Measurements from ENCODE around the gene DOCK3. TPM values are rescaled to one million over a fixed set of nuclear protein-coding genes. Genes with fewer than 3 reads are reported as not detected.
"Not testable (repeated sequence)": the region's sequence is repeated elsewhere in the genome, so short reads cannot be mapped to it uniquely, and the experiment has no call there.

Gene DOCK3
- total RNA-seq, 5 donors from 2014 or later (not counting 1 experiment from before 2014, with no cell fraction given): 2.0 to 3.2 (median 2.6) TPM

GRCh38 chr3:51176923-51177322, 502.2 kb downstream of the DOCK3 start:
- POLR2A ChIA-PET: no interaction called here

GRCh38 chr3:51186446-51186845, 511.7 kb downstream of the DOCK3 start:
- H3K9me3 ChIP-seq; H3K4me1 Mint-ChIP-seq; H3K36me3 ChIP-seq (ENCODE audit: control insufficient read depth in 2 of 2, extremely low read depth in 1 of 2, insufficient read depth in 1 of 2, low read length in 1 of 2); H3K4me3 Mint-ChIP-seq; ATAC-seq (replicated peaks in 1 of 4); POLR2A ChIA-PET; CTCF ChIA-PET; H3K27ac ChIP-seq (ENCODE audit: low read length); H3K27ac Mint-ChIP-seq; H3K36me3 Mint-ChIP-seq; H3K4me1 ChIP-seq (ENCODE audit: control insufficient read depth in 1 of 2, extremely low read depth in 1 of 2, insufficient read depth in 2 of 2, low read length in 2 of 2); H3K27me3 ChIP-seq (replicated peaks in 1 of 2; ENCODE audit: control insufficient read depth in 2 of 2, extremely low read depth in 1 of 2, insufficient read depth in 2 of 2, low read length in 1 of 2); H3K4me3 ChIP-seq (ENCODE audit: control insufficient read depth in 1 of 2, extremely low read depth in 1 of 2, low read length in 1 of 2); H3K27me3 Mint-ChIP-seq; DNase-seq: not testable (repeated sequence)
- WGBS (ENCODE audit: insufficient coverage): 69% methylated on average over 2 of the region's 3 CpGs
- peaks cover 0 to 15% (median 8%) of the 10 kb centered on the region in 3 donors for H3K9me3 Mint-ChIP-seq

More at GRCh38 chr3:51176923-51177322, 502.2 kb downstream of the DOCK3 start:
- Histone ChIP-seq H3K36me3 (ENCODE audit: control insufficient read depth in 2 of 2, extremely low read depth in 1 of 2, insufficient read depth in 1 of 2, low read length in 1 of 2) (no peaks in the 10 kb centered on the region), H3K27me3 (replicated peaks in 1 of 2; ENCODE audit: control insufficient read depth in 2 of 2, extremely low read depth in 1 of 2, insufficient read depth in 2 of 2, low read length in 1 of 2) (no peaks in the 10 kb centered on the region), H3K27ac (ENCODE audit: low read length) (no peak overlapping the region), H3K9me3 (no peaks in the 10 kb centered on the region), H3K4me3 (ENCODE audit: control insufficient read depth in 1 of 2, extremely low read depth in 1 of 2, low read length in 1 of 2) (no peak overlapping the region), H3K4me1 (ENCODE audit: control insufficient read depth in 1 of 2, extremely low read depth in 1 of 2, insufficient read depth in 2 of 2, low read length in 2 of 2) (no peaks in the 10 kb centered on the region)
- no peak for DNase-seq
- CTCF ChIA-PET: no interaction called here
- Mint-ChIP-seq H3K36me3 (peaks cover 16% of the 10 kb centered on the region), H3K4me3 (no peak overlapping the region), H3K27ac (no peak overlapping the region), H3K4me1 (no peaks in the 10 kb centered on the region), H3K27me3 (peaks cover 0 to 5% of the 10 kb centered on the region in 2 donors), H3K9me3 (peaks cover 0 to 15% (median 11%) of the 10 kb centered on the region in 3 donors)
- ATAC-seq (replicated peaks in 1 of 4): no peak

GRCh38 chr3:51190199-51190598, 515.5 kb downstream of the DOCK3 start:
- no peak for ATAC-seq (replicated peaks in 1 of 4)
- ChIA-PET POLR2A (interaction anchor here in 1 of 2 donors (0.6 kb wide), 1 partner anchor 309 kb away, joined by 3 read pairs; no protein-coding TSS in a partner anchor), CTCF (no interaction called here)
- peaks cover 0 to 9% of the 10 kb centered on the region in 2 experiments for H3K4me1 ChIP-seq (ENCODE audit: control insufficient read depth in 1 of 2, extremely low read depth in 1 of 2, insufficient read depth in 2 of 2, low read length in 2 of 2)
- Mint-ChIP-seq H3K27me3 (no peaks in the 10 kb centered on the region), H3K36me3 (peaks cover 7% of the 10 kb centered on the region), H3K4me1 (peaks cover 18 to 34% (median 21%) of the 10 kb centered on the region in 3 donors), H3K4me3 (no peak overlapping the region), H3K9me3 (peaks cover 0 to 15% (median 8%) of the 10 kb centered on the region in 3 donors), H3K27ac (no peak overlapping the region)
- H3K36me3 ChIP-seq (ENCODE audit: control insufficient read depth in 2 of 2, extremely low read depth in 1 of 2, insufficient read depth in 1 of 2, low read length in 1 of 2): no peaks in the 10 kb centered on the region
- no peak overlapping the region for H3K27ac ChIP-seq (ENCODE audit: low read length)
- no peaks in the 10 kb centered on the region for H3K9me3 ChIP-seq
- H3K27me3 ChIP-seq (replicated peaks in 1 of 2; ENCODE audit: control insufficient read depth in 2 of 2, extremely low read depth in 1 of 2, insufficient read depth in 2 of 2, low read length in 1 of 2): no peaks in the 10 kb centered on the region
- 100% methylated on average over 1 of the region's 1 CpG for WGBS (ENCODE audit: insufficient coverage)
- no peak overlapping the region for H3K4me3 ChIP-seq (ENCODE audit: control insufficient read depth in 1 of 2, extremely low read depth in 1 of 2, low read length in 1 of 2)
- no peak for DNase-seq

- no peak overlapping the region for H3K4me3 Mint-ChIP-seq
- ChIA-PET POLR2A (interaction anchor here in 1 of 2 donors (1.0 kb wide), 1 partner anchor 21 kb away, joined by 3 read pairs; no protein-coding TSS in a partner anchor), CTCF (no interaction called here)
- DNase-seq: no peak
- Histone ChIP-seq H3K36me3 (ENCODE audit: control insufficient read depth in 2 of 2, extremely low read depth in 1 of 2, insufficient read depth in 1 of 2, low read length in 1 of 2) (no peaks in the 10 kb centered on the region), H3K27ac (ENCODE audit: low read length) (no peak overlapping the region), H3K4me1 (ENCODE audit: control insufficient read depth in 1 of 2, extremely low read depth in 1 of 2, insufficient read depth in 2 of 2, low read length in 2 of 2) (peaks cover 0 to 9% of the 10 kb centered on the region in 2 experiments), H3K4me3 (ENCODE audit: control insufficient read depth in 1 of 2, extremely low read depth in 1 of 2, low read length in 1 of 2) (no peak overlapping the region), H3K9me3 (no peaks in the 10 kb centered on the region), H3K27me3 (replicated peaks in 1 of 2; ENCODE audit: control insufficient read depth in 2 of 2, extremely low read depth in 1 of 2, insufficient read depth in 2 of 2, low read length in 1 of 2) (no peaks in the 10 kb centered on the region)
- H3K27me3 Mint-ChIP-seq: no peaks in the 10 kb centered on the region
- peaks cover 7% of the 10 kb centered on the region for H3K36me3 Mint-ChIP-seq
- H3K9me3 Mint-ChIP-seq: peaks cover 0 to 12% (median 6%) of the 10 kb centered on the region in 3 donors
- no peak overlapping the region for H3K27ac Mint-ChIP-seq
- peak in 1 of 4 experiments; percentile 23 for ATAC-seq (replicated peaks in 1 of 4)
- peaks cover 18 to 34% (median 21%) of the 10 kb centered on the region in 3 donors for H3K4me1 Mint-ChIP-seq
- WGBS (ENCODE audit: insufficient coverage): 44% methylated on average over 1 of the region's 3 CpGs
Observed at GRCh38 chr3:51190827-51191226, 516.1 kb downstream of the DOCK3 start.

GRCh38 chr3:51191768-51192167, 517.0 kb downstream of the DOCK3 start:
- Histone ChIP-seq H3K27ac (ENCODE audit: low read length) (no peak overlapping the region), H3K9me3 (no peaks in the 10 kb centered on the region), H3K36me3 (ENCODE audit: control insufficient read depth in 2 of 2, extremely low read depth in 1 of 2, insufficient read depth in 1 of 2, low read length in 1 of 2) (no peaks in the 10 kb centered on the region), H3K4me1 (ENCODE audit: control insufficient read depth in 1 of 2, extremely low read depth in 1 of 2, insufficient read depth in 2 of 2, low read length in 2 of 2) (peaks cover 0 to 9% of the 10 kb centered on the region in 2 experiments), H3K4me3 (ENCODE audit: control insufficient read depth in 1 of 2, extremely low read depth in 1 of 2, low read length in 1 of 2) (no peak overlapping the region), H3K27me3 (replicated peaks in 1 of 2; ENCODE audit: control insufficient read depth in 2 of 2, extremely low read depth in 1 of 2, insufficient read depth in 2 of 2, low read length in 1 of 2) (no peaks in the 10 kb centered on the region)
- ChIA-PET CTCF (interaction anchor here in 1 of 2 donors (0.7 kb wide), 1 partner anchor 536 kb away, joined by 4 read pairs; no protein-coding TSS in a partner anchor), POLR2A (interaction anchor here in 1 of 2 donors (1.0 kb wide), 1 partner anchor 20 kb away, joined by 3 read pairs; no protein-coding TSS in a partner anchor)
- H3K36me3 Mint-ChIP-seq: peaks cover 4% of the 10 kb centered on the region
- peaks cover 0 to 9% (median under 1%) of the 10 kb centered on the region in 3 donors for H3K9me3 Mint-ChIP-seq
- no peak for ATAC-seq (replicated peaks in 1 of 4)
- H3K4me1 Mint-ChIP-seq: peaks cover 18 to 34% (median 21%) of the 10 kb centered on the region in 3 donors
- no peaks in the 10 kb centered on the region for H3K27me3 Mint-ChIP-seq
- no peak for DNase-seq
- H3K4me3 Mint-ChIP-seq: no peak overlapping the region
- no peak overlapping the region for H3K27ac Mint-ChIP-seq

GRCh38 chr3:51198477-51198876, 523.8 kb downstream of the DOCK3 start:
- ATAC-seq (replicated peaks in 1 of 4) (no peak), DNase-seq (no peak)
- no peak overlapping the region for H3K27ac ChIP-seq (ENCODE audit: low read length)
- no peaks in the 10 kb centered on the region for H3K36me3 Mint-ChIP-seq
- H3K9me3 ChIP-seq: no peaks in the 10 kb centered on the region
- H3K9me3 Mint-ChIP-seq: peaks cover 3 to 9% (median 5%) of the 10 kb centered on the region in 3 donors
- ChIA-PET POLR2A (no interaction called here), CTCF (no interaction called here)
- H3K4me1 Mint-ChIP-seq: peaks cover 10 to 29% (median 13%) of the 10 kb centered on the region in 3 donors
- H3K4me3 ChIP-seq (ENCODE audit: control insufficient read depth in 1 of 2, extremely low read depth in 1 of 2, low read length in 1 of 2): no peak overlapping the region
- WGBS (ENCODE audit: insufficient coverage): 86% methylated on average over 3 of the region's 3 CpGs
- H3K4me3 Mint-ChIP-seq: peak overlapping the region in 1 of 3 donors; percentile 17
- peaks cover 0 to 4% of the 10 kb centered on the region in 2 experiments for H3K27me3 ChIP-seq (replicated peaks in 1 of 2; ENCODE audit: control insufficient read depth in 2 of 2, extremely low read depth in 1 of 2, insufficient read depth in 2 of 2, low read length in 1 of 2)
- no peak overlapping the region for H3K27ac Mint-ChIP-seq
- no peaks in the 10 kb centered on the region for H3K27me3 Mint-ChIP-seq
- H3K4me1 ChIP-seq (ENCODE audit: control insufficient read depth in 1 of 2, extremely low read depth in 1 of 2, insufficient read depth in 2 of 2, low read length in 2 of 2): peaks cover 0 to 4% of the 10 kb centered on the region in 2 experiments
- no peaks in the 10 kb centered on the region for H3K36me3 ChIP-seq (ENCODE audit: control insufficient read depth in 2 of 2, extremely low read depth in 1 of 2, insufficient read depth in 1 of 2, low read length in 1 of 2)
